ENCODE results near the gene MAVS.

Gene MAVS

DNA sequence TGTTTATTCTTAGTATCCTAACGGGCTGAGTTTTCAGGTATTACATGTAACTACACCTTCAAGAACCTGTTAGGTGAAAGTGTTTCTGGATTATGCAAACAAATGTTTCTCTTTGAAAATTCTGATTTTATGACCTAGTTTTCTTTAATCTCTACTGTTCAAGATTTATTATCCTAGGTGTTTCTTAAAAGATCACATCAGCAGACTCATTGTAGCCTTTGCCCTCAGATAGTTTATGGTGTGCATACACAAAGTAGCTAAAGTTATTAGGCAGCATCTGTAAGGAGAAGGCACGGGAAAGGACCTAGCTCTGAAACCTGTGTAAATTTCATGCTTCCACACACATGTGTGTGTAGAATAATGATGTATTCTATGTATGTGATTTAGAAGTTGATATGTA, 64.2 kb downstream of the MAVS start:
- CTCF ChIA-PET: interaction anchor here (0.6 kb wide), 2 partner anchors 20 to 55 kb away, joined by 3 to 4 read pairs; no protein-coding TSS in a partner anchor
- TF ChIP-seq, protein P1, sequence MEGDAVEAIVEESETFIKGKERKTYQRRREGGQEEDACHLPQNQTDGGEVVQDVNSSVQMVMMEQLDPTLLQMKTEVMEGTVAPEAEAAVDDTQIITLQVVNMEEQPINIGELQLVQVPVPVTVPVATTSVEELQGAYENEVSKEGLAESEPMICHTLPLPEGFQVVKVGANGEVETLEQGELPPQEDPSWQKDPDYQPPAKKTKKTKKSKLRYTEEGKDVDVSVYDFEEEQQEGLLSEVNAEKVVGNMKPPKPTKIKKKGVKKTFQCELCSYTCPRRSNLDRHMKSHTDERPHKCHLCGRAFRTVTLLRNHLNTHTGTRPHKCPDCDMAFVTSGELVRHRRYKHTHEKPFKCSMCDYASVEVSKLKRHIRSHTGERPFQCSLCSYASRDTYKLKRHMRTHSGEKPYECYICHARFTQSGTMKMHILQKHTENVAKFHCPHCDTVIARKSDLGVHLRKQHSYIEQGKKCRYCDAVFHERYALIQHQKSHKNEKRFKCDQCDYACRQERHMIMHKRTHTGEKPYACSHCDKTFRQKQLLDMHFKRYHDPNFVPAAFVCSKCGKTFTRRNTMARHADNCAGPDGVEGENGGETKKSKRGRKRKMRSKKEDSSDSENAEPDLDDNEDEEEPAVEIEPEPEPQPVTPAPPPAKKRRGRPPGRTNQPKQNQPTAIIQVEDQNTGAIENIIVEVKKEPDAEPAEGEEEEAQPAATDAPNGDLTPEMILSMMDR (conservative IDR thresholded peaks at IDR 0.05; ENCODE audit: low read depth): no peak
- POLR2A ChIA-PET (ENCODE audit: low non-redundant PET): no interaction called here

DNA sequence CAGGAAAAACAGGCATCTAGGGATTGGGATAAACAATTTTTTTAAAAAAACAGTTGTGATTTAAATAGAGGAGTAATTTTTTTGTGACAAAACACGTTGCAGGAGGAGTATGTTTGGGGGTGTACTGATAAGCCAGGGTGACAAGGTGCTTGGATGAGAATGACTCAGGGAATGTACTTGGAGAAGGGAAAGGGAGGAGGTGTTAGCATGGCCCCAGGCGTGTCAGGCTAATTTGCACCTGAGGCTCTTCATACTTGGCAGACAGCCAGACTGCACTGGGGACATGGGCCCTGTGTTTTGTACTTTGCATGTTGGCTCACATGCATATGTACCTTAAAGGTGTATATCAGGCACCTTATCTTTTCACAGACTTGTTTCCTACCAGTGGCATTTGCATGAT, 65.3 kb downstream of the MAVS start:
- H3K27ac ChIP-seq: no peak overlapping the region; the same call in 1 of the 2 replicates
- POLR2A ChIA-PET (ENCODE audit: low non-redundant PET): no interaction called here
- CTCF ChIA-PET: no interaction called here
- DNase-seq (ENCODE audit: low spot score): peak; percentile 46
- TF ChIP-seq, protein P1 (conservative IDR thresholded peaks at IDR 0.05; ENCODE audit: low read depth): no peak

More for the DNA sequence above, 64.2 kb downstream of the MAVS start:
- DNase-seq (ENCODE audit: low spot score): no peak
- peak overlapping the region; percentile 25; the same call in 1 of the 2 replicates for H3K27ac ChIP-seq

DNA sequence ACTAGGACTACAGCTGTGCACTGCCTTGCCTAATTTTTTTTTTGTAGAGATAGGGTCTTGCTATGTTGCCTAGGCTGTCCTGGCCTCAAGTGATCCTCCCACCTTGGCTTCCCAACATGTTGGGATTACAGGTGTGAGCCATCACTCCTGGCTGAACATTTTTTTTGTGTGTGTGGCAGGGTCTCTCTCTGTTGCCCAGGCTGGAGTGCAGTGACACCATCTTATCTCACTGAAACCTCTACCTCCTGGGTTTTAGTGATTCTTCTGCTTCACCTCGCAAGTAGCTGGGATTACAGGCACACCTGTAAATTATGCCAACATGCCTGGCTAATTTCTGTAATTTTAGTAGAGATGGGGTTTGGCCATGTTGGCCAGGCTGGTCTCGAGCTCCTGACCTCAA, 67.8 kb downstream of the MAVS start:
- no peak for DNase-seq (ENCODE audit: low spot score)
- POLR2A ChIA-PET (ENCODE audit: low non-redundant PET): no interaction called here
- H3K27ac ChIP-seq: peak overlapping the region; percentile 33
- CTCF ChIA-PET: interaction anchor here (0.6 kb wide), 1 partner anchor 220 kb away, joined by 4 read pairs; no protein-coding TSS in a partner anchor
- TF ChIP-seq, protein P1 (conservative IDR thresholded peaks at IDR 0.05; ENCODE audit: low read depth): no peak

DNA sequence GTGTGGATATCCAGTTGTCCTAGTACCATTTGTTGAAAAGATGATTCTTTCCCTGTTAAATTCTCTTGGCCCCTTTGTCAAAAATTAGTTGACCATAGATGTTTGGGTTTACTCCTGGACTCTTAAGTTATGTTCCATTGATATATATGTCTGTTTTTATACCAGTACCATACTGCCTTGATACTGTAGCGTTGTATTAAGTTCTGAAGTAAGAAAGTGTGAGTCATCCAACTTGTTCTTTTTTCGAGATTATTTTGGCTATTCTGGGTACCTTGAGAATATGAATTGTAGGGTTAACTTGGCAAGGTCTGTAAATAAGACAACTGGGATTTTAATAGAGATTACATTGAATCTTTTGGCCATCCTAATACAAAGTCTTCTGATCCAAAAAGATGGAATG, 69.1 kb downstream of the MAVS start:
- no peak overlapping the region for H3K27ac ChIP-seq
- TF ChIP-seq, protein P1 (conservative IDR thresholded peaks at IDR 0.05; ENCODE audit: low read depth): no peak
- ChIA-PET POLR2A (ENCODE audit: low non-redundant PET) (no interaction called here), CTCF (no interaction called here)
- DNase-seq (ENCODE audit: low spot score): no peak

DNA sequence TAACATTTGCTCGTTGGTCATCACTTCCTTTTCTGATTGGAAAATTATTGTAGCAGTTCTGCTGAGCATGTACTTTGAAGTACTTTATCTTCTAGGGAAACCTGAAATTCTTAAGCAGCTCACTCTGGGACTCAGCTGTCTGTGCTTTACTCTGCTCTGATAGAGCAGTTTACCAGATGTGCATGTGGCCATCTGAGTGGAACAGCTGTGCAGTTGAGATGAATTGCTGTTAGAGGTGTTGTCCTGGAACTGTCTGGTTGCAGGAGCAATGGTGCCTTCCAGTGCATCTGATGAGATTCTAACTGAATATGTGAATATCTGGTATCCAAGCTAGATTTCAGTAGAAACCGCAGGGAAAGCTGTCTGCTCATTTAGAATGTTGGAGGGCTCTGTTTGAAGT, 69.7 kb downstream of the MAVS start:
- no peak overlapping the region for H3K27ac ChIP-seq
- ChIA-PET POLR2A (ENCODE audit: low non-redundant PET) (no interaction called here), CTCF (no interaction called here)
- TF ChIP-seq, protein P1 (conservative IDR thresholded peaks at IDR 0.05; ENCODE audit: low read depth): no peak
- DNase-seq (ENCODE audit: low spot score): no peak

DNA sequence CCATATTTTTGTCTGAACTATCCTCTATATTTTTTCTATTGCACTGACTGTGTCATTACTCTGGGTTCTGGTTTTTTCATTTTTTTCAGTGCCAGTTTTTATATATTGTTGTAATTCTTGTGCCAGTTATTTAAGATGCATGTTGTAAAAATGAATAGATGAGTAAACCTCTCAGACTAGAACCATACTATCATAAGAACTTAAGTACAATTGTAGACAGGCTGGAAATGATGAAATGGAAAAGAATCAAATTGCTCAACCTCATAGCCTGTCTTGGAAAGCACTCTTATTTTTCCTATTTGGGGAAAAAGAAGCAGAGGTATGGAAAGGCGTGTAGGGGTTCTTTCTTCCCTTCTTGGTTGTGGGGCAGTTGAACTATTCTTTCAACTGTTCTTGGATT, 72.7 kb downstream of the MAVS start:
- CTCF ChIA-PET: interaction anchor here (0.7 kb wide), 1 partner anchor 11 kb away, joined by 3 read pairs; no protein-coding TSS in a partner anchor
- TF ChIP-seq, protein P1 (conservative IDR thresholded peaks at IDR 0.05; ENCODE audit: low read depth): no peak
- DNase-seq (ENCODE audit: low spot score): no peak
- no peak overlapping the region for H3K27ac ChIP-seq
- POLR2A ChIA-PET (ENCODE audit: low non-redundant PET): no interaction called here
